Endothelial cell of umbilical vein (primary cell): ENCODE results near the gene PKNOX2. TPM values are rescaled to one million over a fixed set of nuclear protein-coding genes. Genes with fewer than 3 reads are reported as not detected.

Experiments used
- BruUV-seq: library from RNA; stranded (reverse); fragments of 400-500 nt; replicated peaks from 2 replicates; lab custom pipeline; 2021; lab: Mats Ljungman, UMichigan
- CTCF ChIA-PET: fragments of 300-600, 350-600 bp; sonication (Branson Sonifier 250); formaldehyde crosslinking; loops from one replicate; lab custom pipeline; 2021; ENCODE audit warnings: antibody characterized with exemption, inconsistent platforms; lab: Charles Lee
- POLR2A ChIA-PET: fragments of 300-600, 350-600 bp; sonication (Branson Sonifier 250); formaldehyde crosslinking; loops from one replicate; lab custom pipeline; 2021; ENCODE audit warnings: antibody characterized with exemption, inconsistent platforms; lab: Charles Lee
- DNase-seq: peaks from one replicate; pipeline ENCODE4 v3.0.0-alpha.2; 2011; ENCODE audit warnings: low read depth, low spot score
- FAIRE-seq: peaks from 2 replicates; lab custom pipeline; 2011; peaks lifted over from hg19 to GRCh38; lab: Jason Lieb, UNC
- H2AFZ ChIP-seq: 2 replicates; pipeline ENCODE4 v1.6.0; 2012; ENCODE audit warnings: low read depth, low read length, control low read depth, inconsistent platforms
- H3K27ac ChIP-seq: 2 replicates; pipeline ENCODE4 v1.5.1; 2011; ENCODE audit warnings: low read depth, mild to moderate bottlenecking, control low read depth, low read length, moderate library complexity; ENCODE audit not compliant: insufficient read depth
- H3K27me3 ChIP-seq, 2 experiments: 2 replicates each; pipeline versions ENCODE4 v1.6.0 to v1.6.1; 2011; ENCODE audit warnings: low read length in 2 of 2, mixed read lengths in 1 of 2; ENCODE audit not compliant: control insufficient read depth in 2 of 2, insufficient read depth in 2 of 2
- H3K36me3 ChIP-seq, 2 experiments: 2 replicates in 1 of 2; 3 replicates in 1 of 2; pipeline ENCODE4 v1.5.1; 2011; ENCODE audit warnings: low read length in 2 of 2, mild to moderate bottlenecking in 1 of 2, moderate library complexity in 1 of 2; ENCODE audit not compliant: control insufficient read depth in 2 of 2, insufficient read depth in 2 of 2; ENCODE audit errors: extremely low read depth in 1 of 2
- H3K4me1 ChIP-seq: 3 replicates; pipeline ENCODE4 v1.5.1; 2011; ENCODE audit warnings: mild to moderate bottlenecking, low read length; ENCODE audit not compliant: control insufficient read depth, insufficient read depth; ENCODE audit errors: extremely low read depth
- H3K4me2 ChIP-seq: 2 replicates; pipeline ENCODE4 v1.6.1; 2011; ENCODE audit warnings: low read length, control low read depth, mixed read lengths; ENCODE audit not compliant: insufficient read depth
- H3K4me3 ChIP-seq, 3 experiments: fragments of 200-600 bp in 1 of 3; sonication (generic), shearing (Covaris generic) in 1 of 3; replicated peaks in 1 of 3; 2 replicates each; pipeline ENCODE4 v1.5.1; 2011 to 2016; ENCODE audit warnings: control low read depth in 3 of 3, low read length in 3 of 3, mild to moderate bottlenecking in 2 of 3, inconsistent platforms in 1 of 3, low read depth in 1 of 3, moderate library complexity in 1 of 3; ENCODE audit not compliant: insufficient read depth in 1 of 3
- H3K79me2 ChIP-seq: 2 replicates; pipeline ENCODE4 v1.6.0; 2012; ENCODE audit warnings: low read length, inconsistent platforms; ENCODE audit not compliant: control insufficient read depth, insufficient read depth
- H3K9ac ChIP-seq: replicated peaks from 2 replicates; pipeline ENCODE3; 2011; ENCODE audit warnings: low read length, control low read depth; ENCODE audit not compliant: insufficient read depth; ENCODE audit errors: extremely low read depth
- H3K9me1 ChIP-seq: replicated peaks from 3 replicates; pipeline ENCODE4 v1.6.0; 2011; ENCODE audit warnings: mild to moderate bottlenecking, low read length; ENCODE audit not compliant: control insufficient read depth, insufficient read depth; ENCODE audit errors: extremely low read depth
- H3K9me3 ChIP-seq: replicated peaks from 2 replicates; pipeline ENCODE4 v1.5.1; 2012; ENCODE audit warnings: low read length, inconsistent platforms; ENCODE audit not compliant: control insufficient read depth, insufficient read depth
- H4K20me1 ChIP-seq: replicated peaks from 2 replicates; pipeline ENCODE3; 2011; ENCODE audit warnings: mild to moderate bottlenecking, low read length; ENCODE audit not compliant: control insufficient read depth, insufficient read depth; ENCODE audit errors: extremely low read depth
- EZH2 ChIP-seq: IDR thresholded peaks from 2 replicates; pipeline ENCODE4 v1.6.1; 2012; ENCODE audit warnings: borderline replicate concordance, low read depth, mild to moderate bottlenecking, moderate library complexity, low read length, inconsistent platforms; ENCODE audit not compliant: severe bottlenecking
- FOS ChIP-seq: IDR thresholded peaks from 2 replicates; pipeline ENCODE4 v1.6.1; 2011; ENCODE audit warnings: mild to moderate bottlenecking, low read length, moderate library complexity, borderline replicate concordance; ENCODE audit not compliant: insufficient read depth
- GATA2 ChIP-seq: IDR thresholded peaks from 2 replicates; pipeline ENCODE4 v1.7.0; 2011; ENCODE audit warnings: low read depth, mild to moderate bottlenecking, moderate library complexity, mixed read lengths, low read length; ENCODE audit not compliant: insufficient read length, insufficient read depth
- JUN ChIP-seq: IDR thresholded peaks from 2 replicates; pipeline ENCODE4 v1.6.1; 2011; ENCODE audit warnings: borderline replicate concordance, low read depth; ENCODE audit not compliant: insufficient read length, insufficient read depth
- MYC ChIP-seq: IDR thresholded peaks from one replicate; pipeline ENCODE4 v1.6.1; 2011; ENCODE audit warnings: mild to moderate bottlenecking, low read depth, low read length
- POLR2A ChIP-seq: IDR thresholded peaks from 2 replicates; pipeline ENCODE4 v1.6.1; 2012; ENCODE audit warnings: low read depth, mild to moderate bottlenecking, control low read depth, low read length
- POLR2AphosphoS5 ChIP-seq: IDR thresholded peaks from 2 replicates; pipeline ENCODE4 v1.6.1; 2012; ENCODE audit warnings: low read depth, mild to moderate bottlenecking, control low read depth, low read length, moderate library complexity; ENCODE audit not compliant: insufficient read depth
- dilution Hi-C: fragments of 300-500 bp; cut with MboI; formaldehyde crosslinking; loops from one replicate; pipeline ENCODE4 v1.15.0; 2019; ENCODE audit warnings: low sequenced_read_pairs; ENCODE audit not compliant: extremely low pct_ligation_motif_present
- intact Hi-C: fragments of 100-400 bp; cut with micrococcal nuclease; formaldehyde crosslinking; loops from one replicate; pipeline ENCODE4 v1.10.0; 2022
- polyA plus RNA-seq, 4 experiments: library from polyadenylated mRNA; depleted of rRNA in 3 of 4; stranded (reverse) in 3 of 4; unstranded in 1 of 4; fragments of >200 nt; gene quantifications; 2 replicates each; pipeline versions ENCODE4 v1.2.1 to v1.2.3, GENCODE V29; 2011 to 2012; ENCODE audit warnings: missing spikeins in 1 of 4
- total RNA-seq: library from RNA; stranded (reverse); gene quantifications from 2 replicates; pipeline ENCODE4 v1.2.3, GENCODE V29; 2021
- TF ChIP-seq, protein P1 (sequence below): IDR thresholded peaks from 2 replicates; pipeline ENCODE4 v1.6.1; 2011; ENCODE audit not compliant: insufficient read depth, insufficient read length
- TF ChIP-seq, protein P2 (sequence below), 2 donors: IDR thresholded peaks; 1 replicate in 1 of 2; 2 replicates in 1 of 2; pipeline ENCODE4 v1.5.1; 2011; ENCODE audit warnings: low read length in 2 of 2, mild to moderate bottlenecking in 2 of 2, moderate library complexity in 2 of 2, control low read depth in 1 of 2, inconsistent platforms in 1 of 2, low read depth in 1 of 2; ENCODE audit not compliant: insufficient read depth in 1 of 2; ENCODE audit errors: extremely low read depth in 1 of 2

Gene PKNOX2
- total and polyA plus RNA-seq, 2 donors (not counting 3 experiments of a cell fraction or from before 2014, with no cell fraction given) = 0.11 to 0.91 TPM

DNA sequence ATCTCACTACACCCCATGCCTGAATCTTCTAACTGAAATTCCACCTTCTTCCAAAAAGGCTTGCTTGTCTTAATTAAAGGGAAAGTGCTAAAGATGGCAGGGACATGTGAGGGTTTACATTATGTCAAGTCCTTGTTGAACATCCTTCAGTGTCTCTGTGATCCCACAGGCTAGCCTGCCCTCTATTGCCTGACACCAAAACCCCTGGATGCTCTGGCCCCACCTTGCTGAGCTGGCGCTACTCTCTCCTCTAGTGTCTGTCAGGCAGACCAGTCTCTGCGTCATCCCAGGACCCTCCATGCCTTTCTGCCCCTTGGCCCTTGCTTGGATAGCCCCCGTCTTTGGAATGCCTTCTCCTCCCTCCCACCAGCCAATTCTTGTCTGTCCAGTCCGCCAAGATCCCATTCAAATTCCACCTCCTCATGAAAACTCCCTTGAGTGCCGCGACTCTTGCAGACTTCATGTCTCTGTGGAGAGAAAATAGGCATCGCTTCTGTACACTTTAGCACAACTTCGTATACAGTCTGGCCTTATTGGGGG lies 69.3 kb downstream of the PKNOX2 start:
- BruUV-seq = no TSS peak
- Histone ChIP-seq H3K79me2 (no peaks in the 10 kb centered on the region), H3K9ac (no peak overlapping the region), H3K27ac (no peak overlapping the region), H3K9me3 (no peaks in the 10 kb centered on the region), H3K27me3 (peaks cover 2 to 4% of the 10 kb centered on the region in 2 experiments), H4K20me1 (no peaks in the 10 kb centered on the region), H3K9me1 (no peaks in the 10 kb centered on the region), H3K4me2 (no peak overlapping the region), H3K36me3 (no peaks in the 10 kb centered on the region), H3K4me1 (no peaks in the 10 kb centered on the region), H3K4me3 (no peak overlapping the region), H2AFZ (no peak overlapping the region)
- ChIA-PET CTCF (no interaction called here), POLR2A (no interaction called here)
- no peak for DNase-seq
- FAIRE-seq = no peak
- dilution Hi-C loops (no loop called here), intact Hi-C loops (no loop called here)
- TF ChIP-seq GATA2 (no peak), FOS (no peak), EZH2 (no peak), JUN (no peak), POLR2A (no peak), POLR2AphosphoS5 (no peak), MYC (no peak)
- TF ChIP-seq, protein P1, sequence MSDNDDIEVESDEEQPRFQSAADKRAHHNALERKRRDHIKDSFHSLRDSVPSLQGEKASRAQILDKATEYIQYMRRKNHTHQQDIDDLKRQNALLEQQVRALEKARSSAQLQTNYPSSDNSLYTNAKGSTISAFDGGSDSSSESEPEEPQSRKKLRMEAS = no peak
- TF ChIP-seq, protein P2, sequence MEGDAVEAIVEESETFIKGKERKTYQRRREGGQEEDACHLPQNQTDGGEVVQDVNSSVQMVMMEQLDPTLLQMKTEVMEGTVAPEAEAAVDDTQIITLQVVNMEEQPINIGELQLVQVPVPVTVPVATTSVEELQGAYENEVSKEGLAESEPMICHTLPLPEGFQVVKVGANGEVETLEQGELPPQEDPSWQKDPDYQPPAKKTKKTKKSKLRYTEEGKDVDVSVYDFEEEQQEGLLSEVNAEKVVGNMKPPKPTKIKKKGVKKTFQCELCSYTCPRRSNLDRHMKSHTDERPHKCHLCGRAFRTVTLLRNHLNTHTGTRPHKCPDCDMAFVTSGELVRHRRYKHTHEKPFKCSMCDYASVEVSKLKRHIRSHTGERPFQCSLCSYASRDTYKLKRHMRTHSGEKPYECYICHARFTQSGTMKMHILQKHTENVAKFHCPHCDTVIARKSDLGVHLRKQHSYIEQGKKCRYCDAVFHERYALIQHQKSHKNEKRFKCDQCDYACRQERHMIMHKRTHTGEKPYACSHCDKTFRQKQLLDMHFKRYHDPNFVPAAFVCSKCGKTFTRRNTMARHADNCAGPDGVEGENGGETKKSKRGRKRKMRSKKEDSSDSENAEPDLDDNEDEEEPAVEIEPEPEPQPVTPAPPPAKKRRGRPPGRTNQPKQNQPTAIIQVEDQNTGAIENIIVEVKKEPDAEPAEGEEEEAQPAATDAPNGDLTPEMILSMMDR (IDR thresholded peaks at IDR 0.05; ENCODE audit: extremely low read depth in 1 of 2, insufficient read depth in 1 of 2, low read depth in 1 of 2, low read length in 2 of 2) = no peak
